Mucosa of rectum (tissue), 2 donors: ENCODE data around the gene CENPM.

Source experiments
- H3K27ac ChIP-seq, 2 donors: one replicate each; pipeline ENCODE4 v1.7.0; 2013; ENCODE audit warnings: inconsistent platforms in 2 of 2, low read depth in 2 of 2, low read length in 2 of 2
- H3K27me3 ChIP-seq, 2 donors: one replicate each; pipeline ENCODE4 v1.7.0; 2013; ENCODE audit warnings: low read length in 2 of 2; ENCODE audit not compliant: control insufficient read depth in 2 of 2, insufficient read depth in 2 of 2
- H3K36me3 ChIP-seq, 2 donors: one replicate each; pipeline ENCODE4 v1.7.0; 2013; ENCODE audit warnings: low read length in 2 of 2; ENCODE audit not compliant: control insufficient read depth in 2 of 2, insufficient read depth in 2 of 2
- H3K4me1 ChIP-seq, 2 donors: one replicate each; pipeline ENCODE4 v1.7.0; 2013; ENCODE audit warnings: low read length in 2 of 2, mild to moderate bottlenecking in 1 of 2; ENCODE audit not compliant: control insufficient read depth in 2 of 2, insufficient read depth in 2 of 2
- H3K4me3 ChIP-seq, 2 donors: one replicate each; pipeline ENCODE4 v1.7.0; 2013; ENCODE audit warnings: low read length in 2 of 2
- H3K9ac ChIP-seq, 2 donors: one replicate each; pipeline ENCODE4 v1.7.0; 2013; ENCODE audit warnings: low read length in 2 of 2, low read depth in 1 of 2, mild to moderate bottlenecking in 1 of 2
- H3K9me3 ChIP-seq, 2 donors: one replicate each; pipeline ENCODE4 v1.7.0; 2013; ENCODE audit warnings: low read length in 2 of 2; ENCODE audit not compliant: control insufficient read depth in 2 of 2
- donor health status: healthy.
- donor health status: Normal muscosa, but diverticular disease.

Gene CENPM

DNA sequence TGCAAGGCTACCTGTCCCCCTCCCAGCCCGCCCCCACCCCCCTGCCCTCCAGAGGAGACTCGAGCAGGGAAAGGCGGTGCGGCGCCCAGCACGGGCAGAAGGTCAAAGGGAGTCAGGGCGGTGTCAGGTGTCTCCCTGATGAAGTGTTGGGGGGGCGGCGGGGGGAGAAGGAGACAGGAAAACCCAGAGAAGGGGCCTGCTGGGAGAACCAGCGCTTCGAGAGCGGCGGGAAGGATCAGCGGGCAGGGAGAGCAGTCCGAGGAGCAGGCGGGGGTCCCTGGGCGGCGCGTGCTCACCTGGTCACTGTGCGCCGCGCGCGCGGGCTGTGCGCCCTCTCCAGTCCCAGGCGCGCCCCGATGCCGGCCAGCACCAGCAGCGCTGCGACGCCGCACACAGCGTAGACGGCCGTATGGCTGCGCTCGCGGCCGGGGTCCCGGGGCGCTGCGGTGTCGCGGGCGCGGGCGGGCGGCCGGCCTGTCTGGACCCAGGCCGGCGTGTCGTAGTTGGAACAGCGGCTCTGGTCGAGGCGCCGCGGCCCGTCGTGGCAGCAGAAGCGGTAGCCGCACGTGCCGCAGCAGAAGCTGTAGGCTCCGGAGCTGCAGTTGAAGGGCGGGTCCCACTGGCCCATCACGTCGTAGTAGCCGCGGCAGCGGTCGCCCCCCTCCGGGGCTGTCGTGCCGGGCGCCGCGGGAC, 33.0 kb downstream of the CENPM start:
- Histone ChIP-seq H3K27ac (no peak overlapping the region), H3K4me1 (peaks cover 11 to 25% of the 10 kb centered on the region in 2 donors), H3K4me3 (no peak overlapping the region), H3K9me3 (no peaks in the 10 kb centered on the region), H3K27me3 (peaks cover 56 to 60% of the 10 kb centered on the region in 2 donors), H3K36me3 (no peaks in the 10 kb centered on the region), H3K9ac (no peak overlapping the region)

- H3K27me3 ChIP-seq = peaks cover 55 to 58% of the 10 kb centered on the region in 2 donors
Measured at GRCh38 chr22:41913040-41913719, 33.8 kb downstream of the CENPM start.

GRCh38 chr22:41912338-41913039, 34.5 kb downstream of the CENPM start:
- peaks cover 11 to 14% of the 10 kb centered on the region in 2 donors for H3K4me1 ChIP-seq
- H3K36me3 ChIP-seq = no peaks in the 10 kb centered on the region
- H3K27ac ChIP-seq = no peak overlapping the region
- no peaks in the 10 kb centered on the region for H3K9me3 ChIP-seq
- no peak overlapping the region for H3K9ac ChIP-seq
- no peak overlapping the region for H3K4me3 ChIP-seq
- H3K27me3 ChIP-seq = peaks cover 51 to 55% of the 10 kb centered on the region in 2 donors

More at GRCh38 chr22:41913040-41913719, 33.8 kb downstream of the CENPM start:
- Histone ChIP-seq H3K4me1 (peaks cover 11 to 21% of the 10 kb centered on the region in 2 donors), H3K9ac (no peak overlapping the region), H3K27ac (no peak overlapping the region), H3K36me3 (no peaks in the 10 kb centered on the region), H3K4me3 (no peak overlapping the region), H3K9me3 (no peaks in the 10 kb centered on the region)

- H3K4me1 ChIP-seq = peaks cover 11 to 14% of the 10 kb centered on the region in 2 donors
- H3K9me3 ChIP-seq = no peaks in the 10 kb centered on the region
- H3K27ac ChIP-seq = no peak overlapping the region
- H3K4me3 ChIP-seq = no peak overlapping the region
- no peak overlapping the region for H3K9ac ChIP-seq
- peaks cover 44 to 47% of the 10 kb centered on the region in 2 donors for H3K27me3 ChIP-seq
- peaks cover 0 to 8% of the 10 kb centered on the region in 2 donors for H3K36me3 ChIP-seq
Measured at GRCh38 chr22:41911001-41911611, 35.8 kb downstream of the CENPM start.

DNA sequence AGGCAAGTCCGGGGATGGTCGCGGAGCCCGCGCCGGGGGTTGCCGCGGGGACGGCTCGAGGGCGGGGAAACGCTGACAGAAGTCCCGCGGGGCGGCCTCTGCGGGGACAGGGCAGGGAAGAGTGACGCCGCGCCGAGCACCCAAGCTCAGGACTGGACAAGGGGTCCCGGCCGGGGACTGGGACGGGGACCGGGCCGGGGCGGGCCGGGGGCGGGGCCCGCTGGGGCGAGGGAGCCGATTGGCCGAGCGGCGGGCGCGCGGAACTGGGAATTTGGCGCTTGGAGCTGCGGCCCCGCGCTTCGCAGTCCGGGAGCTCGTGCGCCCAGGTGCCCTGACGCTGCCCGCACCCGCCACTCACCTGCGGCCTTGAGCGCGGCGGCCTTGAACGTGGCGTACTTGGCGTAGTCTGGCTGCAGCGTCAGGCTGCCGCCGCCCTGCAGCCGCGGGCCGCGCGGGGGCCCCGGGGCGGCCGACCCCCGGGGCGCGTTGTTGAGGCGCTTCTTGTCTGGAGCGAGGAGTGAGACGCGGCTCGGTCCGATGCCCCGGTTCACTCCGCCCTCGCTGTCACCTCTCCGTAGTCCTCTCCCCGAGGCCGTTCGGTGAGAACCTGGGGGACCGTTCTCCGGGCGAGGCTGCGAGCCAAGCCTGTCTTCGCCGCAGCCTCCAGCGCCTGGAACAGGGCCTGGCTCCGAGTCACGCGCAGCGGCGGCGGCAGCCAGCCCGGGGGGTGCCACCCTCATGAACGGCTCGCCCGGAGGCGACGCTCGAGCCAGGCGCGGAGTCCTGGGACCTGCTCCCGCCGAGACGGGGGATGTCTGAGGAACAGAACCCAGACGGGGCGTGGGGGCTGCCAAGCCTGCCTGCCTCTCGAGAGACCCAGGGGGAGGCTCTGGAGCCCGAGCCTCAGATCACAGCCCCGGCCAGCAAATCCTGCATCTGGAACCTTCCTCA, 36.6 kb downstream of the CENPM start:
- H3K27ac ChIP-seq = no peak overlapping the region
- peaks cover 7 to 14% of the 10 kb centered on the region in 2 donors for H3K36me3 ChIP-seq
- no peaks in the 10 kb centered on the region for H3K9me3 ChIP-seq
- no peak overlapping the region for H3K9ac ChIP-seq
- peaks cover 36 to 40% of the 10 kb centered on the region in 2 donors for H3K27me3 ChIP-seq
- H3K4me1 ChIP-seq = peaks cover 9 to 14% of the 10 kb centered on the region in 2 donors
- no peak overlapping the region for H3K4me3 ChIP-seq

DNA sequence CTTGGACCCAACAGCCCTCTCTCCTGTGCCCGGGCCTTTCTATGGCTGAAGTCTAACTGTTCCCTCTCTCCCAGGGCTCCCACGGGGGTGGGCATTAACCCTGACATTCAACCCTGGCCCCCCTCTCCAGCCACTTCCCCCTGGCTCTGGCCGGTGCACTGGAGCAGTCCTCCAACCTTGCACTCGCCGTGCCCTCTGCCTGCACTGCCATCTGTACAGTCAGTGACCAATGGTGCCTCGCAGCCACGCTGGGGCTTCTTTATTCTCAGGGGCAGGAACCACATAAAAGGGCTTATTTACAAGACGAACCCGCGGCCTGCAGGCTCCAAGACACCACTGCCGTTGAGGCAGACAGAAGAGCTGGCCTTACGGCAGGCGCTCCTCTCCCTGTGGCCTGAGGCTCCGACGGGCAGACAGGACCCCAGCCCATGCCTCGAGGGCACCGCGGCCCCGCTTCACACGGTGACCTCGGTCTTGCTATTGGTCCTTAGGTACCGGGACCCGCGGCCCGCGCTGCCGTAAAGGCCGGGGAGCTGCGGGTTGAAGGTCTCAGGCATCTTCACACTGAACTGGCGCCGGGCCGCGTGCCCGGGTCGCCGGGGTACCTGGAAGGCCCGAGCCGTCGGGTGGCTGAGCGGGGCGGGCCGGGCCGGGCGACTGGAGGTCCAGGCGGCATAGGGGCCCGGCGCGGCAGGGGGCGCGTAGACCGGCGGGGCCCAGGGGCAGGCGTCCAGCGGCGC, 37.5 kb downstream of the CENPM start:
- Histone ChIP-seq H3K9me3 (no peaks in the 10 kb centered on the region), H3K27ac (no peak overlapping the region), H3K27me3 (peaks cover 33 to 36% of the 10 kb centered on the region in 2 donors), H3K9ac (no peak overlapping the region), H3K36me3 (peaks cover 12 to 22% of the 10 kb centered on the region in 2 donors), H3K4me3 (no peak overlapping the region), H3K4me1 (peaks cover 6 to 11% of the 10 kb centered on the region in 2 donors)

GRCh38 chr22:41908411-41909309, 38.3 kb downstream of the CENPM start:
- H3K27ac ChIP-seq = no peak overlapping the region
- peaks cover 6 to 11% of the 10 kb centered on the region in 2 donors for H3K4me1 ChIP-seq
- peaks cover 20 to 29% of the 10 kb centered on the region in 2 donors for H3K36me3 ChIP-seq
- H3K9ac ChIP-seq = no peak overlapping the region
- no peak overlapping the region for H3K4me3 ChIP-seq
- no peaks in the 10 kb centered on the region for H3K9me3 ChIP-seq
- H3K27me3 ChIP-seq = peaks cover 31 to 36% of the 10 kb centered on the region in 2 donors
